HG02623 (cell line): ENCODE measurements around the gene PAM.

Experiments
- ATAC-seq: cut with Tn5 transposase; IDR thresholded peaks from one replicate; pipeline ENCODE4 v1.9.1; 2021; ENCODE audit warnings: moderate library complexity; ENCODE audit not compliant: unreplicated experiment

Gene PAM

DNA sequence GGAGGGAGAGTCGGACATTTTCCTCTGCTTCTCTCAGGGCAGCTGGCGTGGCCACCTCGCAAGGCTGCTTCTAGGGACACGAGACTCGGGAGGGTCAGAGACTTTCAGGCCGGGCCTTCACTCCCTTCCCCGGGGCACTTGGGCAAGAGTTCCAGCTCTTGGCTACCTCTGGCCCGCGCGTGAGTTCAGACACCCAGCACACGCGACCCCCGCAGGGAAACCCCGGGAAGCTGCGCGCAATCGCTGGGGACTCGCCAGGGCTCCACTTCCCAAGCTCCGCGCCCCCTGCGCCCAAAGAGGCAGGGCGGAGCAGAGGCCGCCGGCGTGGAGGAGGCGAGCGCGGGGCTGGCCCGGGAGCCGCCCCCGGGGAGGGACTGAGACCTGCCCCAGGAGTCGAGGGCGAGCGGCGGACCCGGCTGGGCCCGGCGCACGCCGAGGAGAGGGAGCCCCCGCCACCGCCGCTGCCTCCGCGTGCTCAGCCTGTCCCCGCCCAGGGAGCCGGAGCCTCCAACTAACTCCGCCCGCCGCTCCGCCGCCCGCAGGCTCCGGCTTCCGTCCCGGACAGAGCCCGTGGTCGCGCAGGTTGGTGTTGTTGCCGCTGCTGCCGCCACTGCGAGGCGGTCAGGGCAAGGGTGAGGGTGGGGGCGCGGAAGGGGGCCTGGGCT, at the start of gene PAM:
Gene PAM, plus strand, starts transcription at position 539 of the 665 bp plus-strand sequence. CDS start 110,891 bp downstream, outside the sequence.
- peak; percentile 78 for ATAC-seq

GRCh38 chr5:102711525-102712385, 43.4 kb upstream of the PAM start:
- ATAC-seq: no peak

DNA sequence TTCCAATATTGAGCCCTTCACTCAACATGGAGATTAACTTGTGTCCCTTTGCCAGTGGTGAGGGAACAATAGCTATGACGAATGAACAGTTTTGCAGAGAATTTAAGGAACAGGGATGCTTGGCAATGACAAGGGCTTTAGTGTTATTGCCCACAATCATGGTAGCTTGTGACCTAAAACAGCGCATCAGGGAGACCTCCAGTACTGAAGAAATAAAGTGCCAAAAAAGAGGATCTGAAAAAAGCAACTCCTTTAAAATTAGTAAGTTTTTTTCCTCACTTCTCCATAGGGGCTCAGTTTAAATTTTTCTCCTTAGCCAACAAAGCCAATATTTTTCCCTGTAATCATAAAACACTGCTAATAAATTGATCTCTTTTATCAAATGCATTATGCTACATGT, 41.8 kb upstream of the PAM start:
- ATAC-seq: peak; percentile 23

- ATAC-seq: peak; percentile 51
Observed at GRCh38 chr5:102713682-102714231, 41.3 kb upstream of the PAM start.

- ATAC-seq: no peak
Observed at GRCh38 chr5:102715082-102715807, 39.9 kb upstream of the PAM start.

DNA sequence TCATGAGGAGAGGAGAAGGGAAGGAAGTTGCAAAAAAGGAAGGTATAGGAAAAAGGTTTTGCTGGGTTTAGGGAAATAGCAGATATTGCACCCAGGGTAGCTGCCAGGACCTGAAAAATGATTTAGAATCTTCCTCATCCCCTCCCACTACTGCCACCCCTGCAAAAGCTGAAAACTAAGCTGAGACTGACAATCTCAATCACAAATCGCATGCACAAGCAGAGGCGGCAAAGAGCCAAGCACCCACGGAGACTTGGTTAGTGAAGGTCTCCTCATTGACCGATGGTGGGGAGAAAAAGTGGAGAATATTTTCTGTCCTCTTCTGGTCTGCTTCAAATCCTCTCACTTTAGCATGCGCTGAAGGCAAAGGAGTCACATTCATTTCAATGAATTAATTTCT, 39.1 kb upstream of the PAM start:
- no peak for ATAC-seq

GRCh38 chr5:102718819-102719218, 36.3 kb upstream of the PAM start:
- ATAC-seq: no peak

GRCh38 chr5:102719886-102720285, 35.2 kb upstream of the PAM start:
- no peak for ATAC-seq

GRCh38 chr5:102720969-102721368, 34.1 kb upstream of the PAM start:
- ATAC-seq: no peak

DNA sequence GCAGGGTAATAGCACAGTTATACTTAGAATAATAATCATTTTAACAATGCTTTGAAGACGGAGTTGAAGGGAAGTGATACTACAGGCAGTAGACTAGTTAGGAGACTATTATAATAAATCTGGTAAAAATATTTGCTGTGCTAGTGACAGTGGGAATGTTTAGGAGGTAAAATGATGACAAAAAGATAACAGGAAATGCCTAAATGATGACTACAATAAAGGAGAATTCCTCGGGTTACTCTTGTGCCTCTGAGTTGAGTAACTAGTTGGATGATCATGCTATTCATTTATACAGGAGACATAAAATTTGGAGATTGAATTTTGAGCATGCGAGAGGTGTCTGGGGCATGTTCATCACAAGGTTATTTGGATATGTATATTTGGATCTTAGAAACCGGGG, 32.2 kb upstream of the PAM start:
- ATAC-seq: no peak

GRCh38 chr5:102731693-102732092, 23.4 kb upstream of the PAM start:
- ATAC-seq: no peak

DNA sequence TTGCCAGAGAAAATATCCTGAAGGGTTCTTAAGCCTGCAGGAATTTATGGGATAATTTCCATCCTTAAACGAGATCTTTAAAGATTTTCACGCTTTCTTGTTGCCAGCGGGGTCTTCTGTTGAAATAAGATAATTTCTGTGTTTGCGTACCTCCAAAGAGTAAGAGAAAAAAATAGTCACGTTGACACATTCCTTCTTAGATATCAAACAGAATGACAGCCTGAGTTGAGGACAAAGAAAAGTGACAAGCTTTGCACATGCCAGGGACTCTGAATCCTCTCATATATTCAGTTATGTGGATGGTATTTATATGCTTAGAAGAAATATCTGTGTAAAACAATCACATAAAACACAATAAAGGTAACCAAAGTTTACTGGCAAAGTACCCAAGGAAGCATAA, 21.6 kb upstream of the PAM start:
- ATAC-seq: no peak

DNA sequence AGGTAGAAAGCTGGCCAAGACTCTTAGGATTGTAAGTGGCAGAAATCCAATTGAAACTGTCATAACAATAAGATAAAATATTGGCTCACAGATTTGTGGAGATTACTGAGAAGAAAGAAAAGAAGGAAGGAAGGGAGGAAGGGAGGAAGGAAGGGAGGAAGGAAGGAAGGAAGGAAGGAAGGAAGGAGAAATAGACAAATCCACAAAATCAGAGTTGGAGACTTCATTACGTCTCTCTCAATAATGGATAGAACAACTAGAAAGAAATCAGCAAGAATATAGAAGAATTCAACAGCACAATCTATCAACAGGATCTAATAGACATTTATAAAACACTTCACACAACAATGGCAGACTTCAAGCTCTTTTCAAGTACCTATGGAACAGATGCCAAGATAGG, 17.9 kb upstream of the PAM start:
- ATAC-seq: no peak

DNA sequence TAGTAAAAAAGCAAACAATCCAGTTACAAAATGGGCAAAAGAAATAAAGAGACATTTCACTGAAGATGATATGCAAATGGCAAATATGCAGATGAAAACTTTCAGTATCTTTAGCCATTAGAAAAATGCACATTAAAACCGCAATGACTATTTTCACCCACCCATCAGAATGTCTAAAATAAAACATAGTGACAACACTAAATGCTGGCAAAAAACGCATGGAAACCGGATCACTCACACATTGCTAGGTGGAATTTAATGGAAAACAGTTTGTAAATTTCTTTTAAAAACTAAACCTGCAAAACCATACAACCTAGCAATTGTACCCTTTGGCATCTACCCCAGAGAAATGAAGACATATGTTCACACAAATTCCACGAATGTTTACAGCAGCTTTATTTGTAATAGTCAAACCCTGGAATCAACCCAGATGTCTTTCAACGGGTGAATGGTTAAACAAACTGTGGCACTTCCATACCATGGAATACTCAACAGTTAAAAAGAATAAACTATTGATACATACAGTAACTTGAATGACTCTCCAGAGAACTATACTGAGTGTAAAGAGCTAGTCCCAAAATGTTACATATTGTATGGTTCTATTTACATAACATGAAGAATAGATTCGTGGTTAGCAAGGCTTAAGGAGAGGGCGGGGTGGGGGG, 17.2 kb upstream of the PAM start:
- ATAC-seq: no peak

- ATAC-seq: no peak
Observed at GRCh38 chr5:102740515-102740914, 14.6 kb upstream of the PAM start.

DNA sequence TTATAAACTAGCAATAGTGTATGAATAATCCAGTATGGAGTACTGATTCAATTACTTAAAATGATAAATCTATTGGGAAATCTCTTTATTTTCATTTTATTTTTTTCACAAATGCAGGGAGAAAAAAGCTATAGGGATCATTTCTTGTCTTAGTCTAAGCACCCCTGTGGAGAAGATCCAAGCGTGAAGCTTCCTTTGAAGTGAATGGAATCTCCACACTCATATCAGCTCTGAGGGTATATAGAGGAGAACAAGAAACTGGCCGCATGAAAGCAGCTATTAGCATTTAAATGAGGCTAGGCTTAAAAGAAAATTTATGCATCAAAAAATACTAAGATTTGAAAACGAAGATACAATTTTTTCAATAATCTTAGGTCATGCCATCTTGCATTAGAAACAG, 12.9 kb upstream of the PAM start:
- ATAC-seq: no peak

GRCh38 chr5:102743900-102744299, 11.2 kb upstream of the PAM start:
- no peak for ATAC-seq

GRCh38 chr5:102747386-102748166, 7.5 kb upstream of the PAM start:
- peak; percentile 75 for ATAC-seq

GRCh38 chr5:102749416-102750030, 5.6 kb upstream of the PAM start:
- ATAC-seq: no peak
